AG10803 (cell line): ENCODE data around the gene SEC24B.

Experiments used
- DNase-seq: peaks from one replicate; pipeline ENCODE4 v3.0.0; 2010; ENCODE audit warnings: low read depth
- H3K4me3 ChIP-seq: 2 replicates; pipeline ENCODE4 v1.5.1; 2011; ENCODE audit warnings: mild to moderate bottlenecking, low read length, control low read depth
- TF ChIP-seq, protein P1 (sequence below): conservative IDR thresholded peaks from 2 replicates; pipeline ENCODE4 v1.5.1; 2011; ENCODE audit warnings: mild to moderate bottlenecking, low read length, control low read depth, inconsistent platforms

The SEC24B gene

GRCh38 chr4:109559625-109559982 is 126.0 kb downstream of the SEC24B start:
- TF ChIP-seq, protein P1, sequence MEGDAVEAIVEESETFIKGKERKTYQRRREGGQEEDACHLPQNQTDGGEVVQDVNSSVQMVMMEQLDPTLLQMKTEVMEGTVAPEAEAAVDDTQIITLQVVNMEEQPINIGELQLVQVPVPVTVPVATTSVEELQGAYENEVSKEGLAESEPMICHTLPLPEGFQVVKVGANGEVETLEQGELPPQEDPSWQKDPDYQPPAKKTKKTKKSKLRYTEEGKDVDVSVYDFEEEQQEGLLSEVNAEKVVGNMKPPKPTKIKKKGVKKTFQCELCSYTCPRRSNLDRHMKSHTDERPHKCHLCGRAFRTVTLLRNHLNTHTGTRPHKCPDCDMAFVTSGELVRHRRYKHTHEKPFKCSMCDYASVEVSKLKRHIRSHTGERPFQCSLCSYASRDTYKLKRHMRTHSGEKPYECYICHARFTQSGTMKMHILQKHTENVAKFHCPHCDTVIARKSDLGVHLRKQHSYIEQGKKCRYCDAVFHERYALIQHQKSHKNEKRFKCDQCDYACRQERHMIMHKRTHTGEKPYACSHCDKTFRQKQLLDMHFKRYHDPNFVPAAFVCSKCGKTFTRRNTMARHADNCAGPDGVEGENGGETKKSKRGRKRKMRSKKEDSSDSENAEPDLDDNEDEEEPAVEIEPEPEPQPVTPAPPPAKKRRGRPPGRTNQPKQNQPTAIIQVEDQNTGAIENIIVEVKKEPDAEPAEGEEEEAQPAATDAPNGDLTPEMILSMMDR = no peak
- peak overlapping the region; percentile 79 for H3K4me3 ChIP-seq
- DNase-seq = peak; percentile 43

GRCh38 chr4:109559983-109560686 is 126.5 kb downstream of the SEC24B start, which contains the start of gene MCUB:
TSS of gene MCUB (plus strand) at chr4:109560246. CDS start at chr4:109560338, 92 bp downstream.
- TF ChIP-seq, protein P1 = no peak
- peak; percentile 87 for DNase-seq
- peak within 1 kb of the TSS; percentile 79 for H3K4me3 ChIP-seq

GRCh38 chr4:109560687-109561461 is 127.3 kb downstream of the SEC24B start:
- TF ChIP-seq, protein P1 = no peak
- DNase-seq = peak; percentile 73
- peak overlapping the region; percentile 79 for H3K4me3 ChIP-seq

DNA sequence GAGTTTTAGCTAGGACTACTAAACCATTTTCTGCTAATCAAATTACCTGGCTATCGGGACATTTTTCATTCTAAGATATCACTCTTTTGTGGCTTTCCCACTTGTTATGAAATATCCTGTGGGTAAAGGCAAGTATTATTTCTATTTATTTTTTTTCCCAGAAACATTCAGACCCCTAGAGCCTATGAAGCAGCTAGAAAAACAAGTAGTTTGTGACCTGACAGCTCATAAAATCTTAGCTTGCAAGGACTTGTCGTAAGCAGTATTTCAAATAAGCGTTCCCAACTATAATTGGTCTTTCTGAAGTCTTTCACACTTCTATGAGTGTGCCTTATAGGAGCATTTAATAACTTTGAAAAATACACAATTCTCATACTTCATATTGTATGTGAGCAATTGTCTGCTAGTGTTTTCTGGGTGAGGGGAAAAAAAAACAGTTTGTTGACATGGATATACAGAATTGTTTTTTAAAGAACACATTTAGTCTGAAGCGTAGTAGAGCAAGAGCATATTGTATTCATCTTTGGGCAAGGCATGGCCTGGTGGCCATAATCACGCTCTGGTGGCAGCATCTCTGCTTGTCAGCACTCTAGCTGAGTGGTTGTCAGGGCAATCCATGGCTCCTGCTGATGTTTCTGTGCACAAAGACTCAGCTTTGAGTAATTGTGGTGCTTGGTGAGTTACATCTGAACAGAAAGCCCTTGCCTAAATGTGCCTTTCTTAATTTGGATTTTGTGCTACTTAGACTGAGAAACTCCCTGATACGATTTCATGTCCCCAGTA is 129.0 kb downstream of the SEC24B start:
- TF ChIP-seq, protein P1 = no peak
- no peak for DNase-seq
- no peak overlapping the region for H3K4me3 ChIP-seq

- H3K4me3 ChIP-seq = no peak overlapping the region
- TF ChIP-seq, protein P1 = no peak
- DNase-seq = no peak
These were observed 137.9 kb downstream of the SEC24B start for GRCh38 chr4:109571494-109571893.

GRCh38 chr4:109572154-109572553 is 138.5 kb downstream of the SEC24B start:
- H3K4me3 ChIP-seq = no peak overlapping the region
- TF ChIP-seq, protein P1 = no peak
- no peak for DNase-seq
